Esophagus squamous epithelium (tissue), 5 donors: ENCODE results near the gene LDAH. TPM values are rescaled to one million over a fixed set of nuclear protein-coding genes. Genes with fewer than 3 reads are reported as not detected.

Experiments used
- DNase-seq: peaks from one replicate; lab custom pipeline; 2025; lab: John Stamatoyannopoulos, UW
- H3K27ac ChIP-seq, 4 donors: fragments of 200-600 bp; sonication (generic); one replicate each; pipeline ENCODE4 v1.5.1; 2016 to 2019; ENCODE audit warnings: mild to moderate bottlenecking in 1 of 4
- H3K27me3 ChIP-seq, 4 donors: fragments of 200-600 bp; sonication (generic); 1 replicate in 3 of 4; 2 replicates in 1 of 4; pipeline versions ENCODE4 v1.5.1 to v1.6.0; 2017 to 2021; ENCODE audit warnings: antibody characterized with exemption in 1 of 4
- H3K36me3 ChIP-seq, 3 donors: fragments of 200-600 bp; sonication (generic); one replicate each; pipeline ENCODE4 v1.5.1; 2016 to 2019
- H3K4me1 ChIP-seq, 3 donors: fragments of 200-600 bp; sonication (generic); one replicate each; pipeline ENCODE4 v1.5.1; 2017 to 2019
- H3K4me3 ChIP-seq, 4 donors: fragments of 200-600 bp; sonication (generic); 1 replicate in 3 of 4; 2 replicates in 1 of 4; pipeline ENCODE4 v1.5.1; 2016 to 2019; ENCODE audit warnings: mild to moderate bottlenecking in 2 of 4, moderate library complexity in 1 of 4
- H3K9me3 ChIP-seq, 3 donors: fragments of 200-600 bp; sonication (generic); one replicate each; pipeline ENCODE4 v1.5.1; 2016 to 2019
- CTCF ChIP-seq, 6 experiments: fragments of 450-650 bp in 4 of 6; fragments of 200-600 bp in 2 of 6; sonication (generic) in 2 of 6; IDR thresholded peaks; one replicate each; pipeline ENCODE4 v1.5.1; 2016 to 2019; ENCODE audit warnings: antibody characterized with exemption in 6 of 6, mild to moderate bottlenecking in 4 of 6, moderate library complexity in 4 of 6
- POLR2A ChIP-seq, 4 donors: fragments of 450-650 bp; IDR thresholded peaks; one replicate each; pipeline ENCODE4 v1.6.1; 2017; ENCODE audit warnings: antibody characterized with exemption in 4 of 4, mild to moderate bottlenecking in 4 of 4, moderate library complexity in 3 of 4
- WGBS, 2 donors: methylation state at CpG; one replicate each; pipeline ENCODE4 v1.1.5; 2018; 5-methylcytosine and 5-hydroxymethylcytosine counted together
- intact Hi-C: fragments of 100-400 bp; cut with DNase I; formaldehyde crosslinking; loops from one replicate; pipeline ENCODE4 v1.15.0; 2022
- total RNA-seq, 4 donors: library from RNA; depleted of rRNA; stranded (reverse); fragments of >200 nt; gene quantifications; one replicate each; pipeline ENCODE4 v1.1.0, GENCODE V29; 2016
- donor health status: DM: yes; HTN: yes; CAD: no.

LDAH gene
- total RNA-seq, 4 donors from 2014 or later = 5.8 to 12.4 (median 8.5) TPM

DNA sequence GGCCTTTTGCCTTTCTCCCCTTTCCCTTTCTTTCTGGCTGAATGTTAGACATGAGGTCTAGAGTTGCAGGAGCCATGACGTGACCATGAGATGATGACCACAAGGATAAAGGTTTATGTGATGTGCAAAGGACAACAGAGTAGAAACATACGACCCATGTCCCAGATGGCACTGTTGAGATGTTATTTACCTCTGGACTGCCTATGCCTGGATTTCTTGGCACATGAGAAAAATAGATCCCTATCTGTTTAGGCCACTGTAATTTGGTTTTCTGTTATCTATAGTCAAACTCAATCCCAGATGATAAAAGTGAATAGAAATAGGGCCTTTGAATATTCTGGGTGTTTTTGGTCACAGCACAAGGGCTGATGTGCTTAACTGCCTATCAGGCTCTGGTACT lies 97.1 kb downstream of the LDAH start:
- TF ChIP-seq POLR2A (IDR thresholded peaks at IDR 0.05) (no peak), CTCF (IDR thresholded peaks at IDR 0.05) (no peak)
- Histone ChIP-seq H3K4me1 (peaks cover 0 to 10% (median 8%) of the 10 kb centered on the region in 3 donors), H3K27me3 (no peaks in the 10 kb centered on the region), H3K27ac (no peak overlapping the region), H3K9me3 (no peaks in the 10 kb centered on the region), H3K4me3 (no peak overlapping the region), H3K36me3 (peaks cover 0 to 15% (median 0%) of the 10 kb centered on the region in 3 donors)
- 92 to 100% methylated on average over 2 of the region's 2 CpGs for WGBS, 2 donors
- intact Hi-C loops = no loop called here
- DNase-seq = no peak

DNA sequence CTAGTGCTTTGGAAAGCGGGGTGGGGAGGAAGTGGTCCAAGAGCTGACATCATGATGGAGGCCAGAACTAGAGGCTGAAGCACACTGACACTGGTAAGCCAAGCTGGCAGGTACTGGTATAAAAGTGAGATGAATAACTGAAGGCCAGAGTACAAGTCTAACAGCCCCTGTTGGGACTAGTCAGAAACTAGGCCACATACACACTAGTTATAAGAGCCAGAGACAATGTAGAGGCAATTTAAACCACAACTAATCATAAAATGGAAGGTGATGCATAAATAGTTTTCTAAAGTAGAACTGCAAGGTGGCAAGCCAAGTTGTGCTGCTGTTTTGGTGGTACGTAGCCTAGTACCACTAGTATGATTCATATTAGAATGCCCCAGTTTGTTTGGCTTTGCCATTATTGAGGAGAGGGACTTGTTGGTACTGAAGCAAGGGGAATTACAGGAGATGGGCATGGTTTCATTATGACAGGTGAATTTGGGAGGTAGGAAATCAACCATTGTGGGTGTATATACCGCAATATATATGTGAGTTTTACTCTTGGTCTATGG lies 98.3 kb downstream of the LDAH start:
- Histone ChIP-seq H3K9me3 (no peaks in the 10 kb centered on the region), H3K27me3 (no peaks in the 10 kb centered on the region), H3K27ac (no peak overlapping the region), H3K4me3 (no peak overlapping the region), H3K36me3 (peaks cover 0 to 15% (median 0%) of the 10 kb centered on the region in 3 donors), H3K4me1 (peaks cover 0 to 10% (median 8%) of the 10 kb centered on the region in 3 donors)
- TF ChIP-seq CTCF (IDR thresholded peaks at IDR 0.05) (no peak), POLR2A (IDR thresholded peaks at IDR 0.05) (no peak)
- intact Hi-C loops = no loop called here
- 93 to 94% methylated on average over 3 of the region's 3 CpGs for WGBS, 2 donors
- no peak for DNase-seq

DNA sequence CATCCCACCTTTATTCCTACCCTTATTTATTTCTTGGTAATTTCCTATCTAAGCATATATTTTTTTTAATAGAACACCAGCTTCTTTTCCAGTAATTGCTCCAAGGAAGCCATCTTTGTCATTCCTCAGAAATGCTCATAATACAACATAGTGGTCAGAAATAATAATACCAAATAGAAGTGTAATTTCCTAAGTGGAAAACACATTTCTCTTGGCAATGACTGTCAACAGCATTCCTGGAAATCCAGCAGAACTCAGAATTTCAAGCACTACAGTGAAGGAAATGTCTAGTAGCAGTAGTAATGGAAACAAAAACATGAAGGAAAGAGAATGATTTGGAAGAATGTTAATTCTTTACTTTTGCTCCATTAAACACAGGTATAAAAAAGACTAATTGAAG lies 99.4 kb downstream of the LDAH start:
- peaks cover 0 to 15% (median 0%) of the 10 kb centered on the region in 3 donors for H3K36me3 ChIP-seq
- peaks cover 0 to 8% (median 8%) of the 10 kb centered on the region in 3 donors for H3K4me1 ChIP-seq
- intact Hi-C loops = no loop called here
- no peak overlapping the region for H3K27ac ChIP-seq
- no peaks in the 10 kb centered on the region for H3K27me3 ChIP-seq
- TF ChIP-seq POLR2A (IDR thresholded peaks at IDR 0.05) (no peak), CTCF (IDR thresholded peaks at IDR 0.05) (no peak)
- H3K9me3 ChIP-seq = peaks cover 0 to 2% (median 0%) of the 10 kb centered on the region in 3 donors
- no peak for DNase-seq
- H3K4me3 ChIP-seq = no peak overlapping the region

GRCh38 chr2:20722592-20723240 lies 100.2 kb downstream of the LDAH start:
- no peak for DNase-seq
- peaks cover 0 to 15% (median 0%) of the 10 kb centered on the region in 3 donors for H3K36me3 ChIP-seq
- 94% methylated on average over 1 of the region's 1 CpG for WGBS, 2 donors

More at GRCh38 chr2:20722592-20723240, 100.2 kb downstream of the LDAH start:
- Histone ChIP-seq H3K27ac (no peak overlapping the region), H3K27me3 (no peaks in the 10 kb centered on the region), H3K9me3 (peaks cover 0 to 5% (median 0%) of the 10 kb centered on the region in 3 donors), H3K4me3 (no peak overlapping the region), H3K4me1 (no peaks in the 10 kb centered on the region)
- intact Hi-C loops = no loop called here
- TF ChIP-seq CTCF (IDR thresholded peaks at IDR 0.05) (no peak), POLR2A (IDR thresholded peaks at IDR 0.05) (no peak)
